Cardiac muscle cell (in vitro differentiated cells and primary cell): Measurements from ENCODE around the gene LAMP2. TPM values are rescaled to one million over a fixed set of nuclear protein-coding genes. Genes with fewer than 3 reads are reported as not detected.
A peak's percentile ranks its signal among the peaks of the same experiment; 100 is the strongest.
"Not testable (repeated sequence)": the region's sequence is repeated elsewhere in the genome, so short reads cannot be mapped to it uniquely, and the experiment has no call there.

Experiments used
- DNase-seq, 2 donors: peaks; one replicate each; pipeline versions ENCODE4 v3.0.0 to v3.0.0-alpha.2; 2010 to 2017; ENCODE audit warnings: low read depth in 1 of 2, low spot score in 1 of 2
- H3K27ac ChIP-seq: fragments of 200-600 bp; sonication (generic); 2 replicates; pipeline ENCODE4 v1.5.1; 2016
- H3K27me3 ChIP-seq: fragments of 200-600 bp; sonication (generic); 2 replicates; pipeline ENCODE4 v1.6.0; 2016; ENCODE audit warnings: control low read depth
- H3K36me3 ChIP-seq: fragments of 200-600 bp; sonication (generic); 2 replicates; pipeline ENCODE4 v1.5.1; 2016; ENCODE audit warnings: control low read depth
- H3K4me1 ChIP-seq: fragments of 200-600 bp; sonication (generic); 2 replicates; pipeline ENCODE4 v1.8.1; 2017; ENCODE audit warnings: low read depth, mild to moderate bottlenecking, mixed run types
- H3K4me3 ChIP-seq: fragments of 200-600 bp; sonication (generic); 2 replicates; pipeline ENCODE4 v1.5.1; 2016; ENCODE audit warnings: mild to moderate bottlenecking
- H3K9me3 ChIP-seq: fragments of 200-600 bp; sonication (generic); 2 replicates; pipeline ENCODE4 v1.5.1; 2017; ENCODE audit warnings: low read depth, mild to moderate bottlenecking, control low read depth
- polyA plus RNA-seq: library from polyadenylated mRNA; unstranded; fragments of >200 nt; fragmentation: Nextera tagmentation; extraction: Ambion mirVana; gene quantifications from 2 replicates; pipeline ENCODE4 v1.2.1, GENCODE V29; 2016
- total RNA-seq: library from RNA; depleted of rRNA; stranded (reverse); fragments of >200 nt; gene quantifications from 2 replicates; pipeline ENCODE4 v1.2.3, GENCODE V29; 2016
- TF ChIP-seq, protein P1 (sequence below): IDR thresholded peaks from 2 replicates; pipeline ENCODE4 v1.5.1; 2012; ENCODE audit warnings: low read depth, mild to moderate bottlenecking, low read length

Gene LAMP2
- total and polyA plus RNA-seq, 2 experiments from 2014 or later = 41.7 to 72.0 TPM

DNA sequence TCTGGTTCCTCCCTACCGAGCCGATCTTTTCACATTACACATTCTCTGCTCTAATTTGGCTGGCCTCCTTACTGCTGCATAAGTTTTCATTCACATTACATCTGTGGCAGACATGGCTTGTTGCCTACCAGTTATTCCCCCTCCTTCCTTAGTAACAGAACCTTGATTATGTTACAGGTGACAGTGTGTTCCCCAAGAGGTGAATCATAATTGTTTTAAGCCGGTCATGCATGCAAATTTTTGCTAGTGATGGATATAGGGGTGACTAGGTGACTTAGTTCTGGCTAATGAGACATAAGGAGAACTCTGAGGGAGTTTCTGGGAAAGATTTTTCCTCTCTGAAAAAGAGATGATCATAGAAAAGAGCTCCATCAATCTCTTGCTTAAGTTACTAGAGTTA lies 8.4 kb upstream of the LAMP2 start:
- H3K4me3 ChIP-seq = no peak overlapping the region
- no peaks in the 10 kb centered on the region for H3K4me1 ChIP-seq
- H3K36me3 ChIP-seq = no peaks in the 10 kb centered on the region
- DNase-seq = no peak
- H3K27me3 ChIP-seq = no peaks in the 10 kb centered on the region
- H3K27ac ChIP-seq = no peak overlapping the region
- TF ChIP-seq, protein P1, sequence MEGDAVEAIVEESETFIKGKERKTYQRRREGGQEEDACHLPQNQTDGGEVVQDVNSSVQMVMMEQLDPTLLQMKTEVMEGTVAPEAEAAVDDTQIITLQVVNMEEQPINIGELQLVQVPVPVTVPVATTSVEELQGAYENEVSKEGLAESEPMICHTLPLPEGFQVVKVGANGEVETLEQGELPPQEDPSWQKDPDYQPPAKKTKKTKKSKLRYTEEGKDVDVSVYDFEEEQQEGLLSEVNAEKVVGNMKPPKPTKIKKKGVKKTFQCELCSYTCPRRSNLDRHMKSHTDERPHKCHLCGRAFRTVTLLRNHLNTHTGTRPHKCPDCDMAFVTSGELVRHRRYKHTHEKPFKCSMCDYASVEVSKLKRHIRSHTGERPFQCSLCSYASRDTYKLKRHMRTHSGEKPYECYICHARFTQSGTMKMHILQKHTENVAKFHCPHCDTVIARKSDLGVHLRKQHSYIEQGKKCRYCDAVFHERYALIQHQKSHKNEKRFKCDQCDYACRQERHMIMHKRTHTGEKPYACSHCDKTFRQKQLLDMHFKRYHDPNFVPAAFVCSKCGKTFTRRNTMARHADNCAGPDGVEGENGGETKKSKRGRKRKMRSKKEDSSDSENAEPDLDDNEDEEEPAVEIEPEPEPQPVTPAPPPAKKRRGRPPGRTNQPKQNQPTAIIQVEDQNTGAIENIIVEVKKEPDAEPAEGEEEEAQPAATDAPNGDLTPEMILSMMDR = no peak
- no peaks in the 10 kb centered on the region for H3K9me3 ChIP-seq

- no peaks in the 10 kb centered on the region for H3K27me3 ChIP-seq
- no peaks in the 10 kb centered on the region for H3K9me3 ChIP-seq
- no peaks in the 10 kb centered on the region for H3K4me1 ChIP-seq
- no peak overlapping the region for H3K4me3 ChIP-seq
- TF ChIP-seq, protein P1 = no peak
- no peak overlapping the region for H3K27ac ChIP-seq
- DNase-seq = no peak
- no peaks in the 10 kb centered on the region for H3K36me3 ChIP-seq
Measured at GRCh38 chrX:120476714-120477113, 7.6 kb upstream of the LAMP2 start.

DNA sequence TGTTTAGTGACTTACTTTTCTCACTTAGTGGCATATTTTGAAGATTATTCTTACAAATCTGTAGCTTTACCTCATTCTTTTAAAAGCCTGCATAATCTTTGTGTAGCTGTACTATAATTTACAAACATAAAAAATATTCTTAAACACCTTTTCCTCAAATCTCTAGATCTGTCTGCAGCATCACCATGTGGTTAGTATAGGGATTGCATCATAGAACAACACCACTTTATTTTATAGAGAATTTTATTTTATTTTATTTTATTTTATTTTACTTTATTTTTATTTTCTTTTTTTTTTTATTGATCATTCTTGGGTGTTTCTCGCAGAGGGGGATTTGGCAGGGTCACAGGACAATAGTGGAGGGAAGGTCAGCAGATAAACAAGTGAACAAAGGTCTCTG lies 6.4 kb upstream of the LAMP2 start:
- not testable (repeated sequence) for H3K36me3 ChIP-seq, H3K27me3 ChIP-seq, H3K4me3 ChIP-seq, H3K9me3 ChIP-seq, H3K4me1 ChIP-seq, H3K27ac ChIP-seq
- peak; percentile 3 to 39 for DNase-seq
- TF ChIP-seq, protein P1 = peak; percentile 42

DNA sequence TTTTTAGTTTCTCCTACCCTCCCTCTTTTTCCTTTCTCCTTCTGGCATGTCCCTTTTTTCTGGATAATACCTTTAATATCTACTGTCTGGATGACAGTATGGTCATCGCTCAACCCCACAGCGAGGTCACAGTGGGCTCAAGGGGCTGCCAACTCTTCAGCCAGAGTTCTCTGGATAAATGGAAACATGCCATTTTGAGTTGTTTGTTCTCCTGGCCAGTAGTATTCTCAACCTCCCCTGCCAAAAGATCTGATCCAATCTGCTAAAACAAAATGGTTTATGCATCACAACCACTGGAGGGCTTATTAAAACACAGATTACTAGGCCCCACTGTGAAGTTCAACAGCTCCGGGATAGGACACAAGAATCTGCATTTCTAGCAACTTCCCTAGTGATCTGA lies 5.0 kb upstream of the LAMP2 start:
- TF ChIP-seq, protein P1 = no peak
- Histone ChIP-seq H3K4me3 (no peak overlapping the region), H3K36me3 (no peaks in the 10 kb centered on the region), H3K4me1 (no peaks in the 10 kb centered on the region), H3K9me3 (no peaks in the 10 kb centered on the region), H3K27ac (no peak overlapping the region), H3K27me3 (no peaks in the 10 kb centered on the region)
- no peak for DNase-seq

- H3K9me3 ChIP-seq, H3K36me3 ChIP-seq, H3K4me3 ChIP-seq, H3K27me3 ChIP-seq, H3K4me1 ChIP-seq, H3K27ac ChIP-seq, DNase-seq: not testable (repeated sequence)
Measured at GRCh38 chrX:120469657-120470056, 561 bp upstream of the LAMP2 start.

GRCh38 chrX:120468479-120468824 lies 644 bp downstream of the LAMP2 start:
- no peaks in the 10 kb centered on the region for H3K36me3 ChIP-seq
- peak overlapping the region; percentile 93 for H3K27ac ChIP-seq
- no peaks in the 10 kb centered on the region for H3K27me3 ChIP-seq

More at GRCh38 chrX:120468479-120468824, 644 bp downstream of the LAMP2 start:
- Histone ChIP-seq H3K9me3 (no peaks in the 10 kb centered on the region), H3K4me3 (peak overlapping the region; percentile 78), H3K4me1 (no peaks in the 10 kb centered on the region)
- DNase-seq = no peak
- TF ChIP-seq, protein P1 = no peak
